ENCODE measurements around the gene SIM2. TPM values are rescaled to one million over a fixed set of nuclear protein-coding genes. Genes with fewer than 3 reads are reported as not detected.

SIM2 gene
- total RNA-seq, 4 donors from 2014 or later, result 0.42 TPM; not detected in 3

GRCh38 chr21:36704281-36704957 lies 5.5 kb downstream of the SIM2 start:
- Histone ChIP-seq H3K27ac (replicated peaks in 1 of 4) (no peak overlapping the region), H3K9me3 (no peaks in the 10 kb centered on the region), H3K27me3 (peaks cover 0 to 100% (median 94%) of the 10 kb centered on the region in 4 donors), H3K4me1 (peaks cover 53 to 82% (median 77%) of the 10 kb centered on the region in 4 donors), H3K36me3 (no peaks in the 10 kb centered on the region), H3K4me3 (peak overlapping the region in 2 of 4 donors; percentile 16 to 34)
- DNase-seq (ENCODE audit: extremely low spot score), result no peak
- no peak for TF ChIP-seq POLR2A (IDR thresholded peaks at IDR 0.05; ENCODE audit: low read depth)
- TF ChIP-seq POLR2AphosphoS5 (IDR thresholded peaks at IDR 0.05), result no peak
- no peak for TF ChIP-seq EP300 (IDR thresholded peaks at IDR 0.05)
- TF ChIP-seq CTCF (IDR thresholded peaks at IDR 0.05), result no peak
- WGBS, result 7% methylated on average over 35 of the region's 49 CpGs
- intact Hi-C loops (cut with DNase I), result no loop called here

GRCh38 chr21:36704958-36705678 lies 6.2 kb downstream of the SIM2 start:
- H3K27me3 ChIP-seq, result peaks cover 0 to 100% (median 94%) of the 10 kb centered on the region in 4 donors
- DNase-seq (ENCODE audit: extremely low spot score), result no peak
- no peak for TF ChIP-seq POLR2AphosphoS5 (IDR thresholded peaks at IDR 0.05)
- no peak for TF ChIP-seq CTCF (IDR thresholded peaks at IDR 0.05)
- TF ChIP-seq POLR2A (IDR thresholded peaks at IDR 0.05; ENCODE audit: low read depth), result no peak
- TF ChIP-seq EP300 (IDR thresholded peaks at IDR 0.05), result no peak
- no peak overlapping the region for H3K27ac ChIP-seq (replicated peaks in 1 of 4)
- 4% methylated on average over 32 of the region's 39 CpGs for WGBS
- H3K36me3 ChIP-seq, result no peaks in the 10 kb centered on the region
- intact Hi-C loops (cut with DNase I), result no loop called here
- H3K9me3 ChIP-seq, result no peaks in the 10 kb centered on the region
- H3K4me1 ChIP-seq, result peaks cover 49 to 82% (median 77%) of the 10 kb centered on the region in 4 donors
- H3K4me3 ChIP-seq, result peak overlapping the region in 3 of 4 donors; percentile 13 to 43 (median 34)

GRCh38 chr21:36705679-36706481 lies 7.0 kb downstream of the SIM2 start:
- no peak for DNase-seq (ENCODE audit: extremely low spot score)
- H3K4me1 ChIP-seq, result peaks cover 42 to 81% (median 75%) of the 10 kb centered on the region in 4 donors

GRCh38 chr21:36706482-36706852 lies 7.6 kb downstream of the SIM2 start:
- Histone ChIP-seq H3K27me3 (peaks cover 0 to 100% (median 92%) of the 10 kb centered on the region in 4 donors), H3K9me3 (no peaks in the 10 kb centered on the region), H3K27ac (replicated peaks in 1 of 4) (no peak overlapping the region), H3K4me3 (no peak overlapping the region), H3K36me3 (no peaks in the 10 kb centered on the region), H3K4me1 (peaks cover 36 to 76% (median 69%) of the 10 kb centered on the region in 4 donors)
- 10% methylated on average over 13 of the region's 13 CpGs for WGBS
- no peak for DNase-seq (ENCODE audit: extremely low spot score)
- intact Hi-C loops (cut with DNase I), result no loop called here
- TF ChIP-seq CTCF (IDR thresholded peaks at IDR 0.05), result no peak
- TF ChIP-seq POLR2A (IDR thresholded peaks at IDR 0.05; ENCODE audit: low read depth), result no peak
- no peak for TF ChIP-seq POLR2AphosphoS5 (IDR thresholded peaks at IDR 0.05)

More at GRCh38 chr21:36705679-36706481, 7.0 kb downstream of the SIM2 start:
- Histone ChIP-seq H3K27me3 (peaks cover 0 to 100% (median 92%) of the 10 kb centered on the region in 4 donors), H3K36me3 (no peaks in the 10 kb centered on the region), H3K4me3 (peak overlapping the region in 1 of 4 donors; percentile 43), H3K9me3 (no peaks in the 10 kb centered on the region), H3K27ac (replicated peaks in 1 of 4) (no peak overlapping the region)
- 13% methylated on average over 14 of the region's 22 CpGs for WGBS
- peak in 1 of 3 experiments; percentile 4 for TF ChIP-seq CTCF (IDR thresholded peaks at IDR 0.05)
- no peak for TF ChIP-seq POLR2A (IDR thresholded peaks at IDR 0.05; ENCODE audit: low read depth)
- intact Hi-C loops (cut with DNase I), result no loop called here
